ENCODE measurements around the gene RYR3.

RYR3 gene

GRCh38 chr15:33467816-33468163 is 157.0 kb downstream of the RYR3 start:
- no peak overlapping the region for H3K4me3 ChIP-seq (ENCODE audit: low read length)
- DNase-seq (ENCODE audit: low read depth): no peak
- TF ChIP-seq CTCF (conservative IDR thresholded peaks at IDR 0.05; ENCODE audit: low read depth, low read length): no peak

- H3K4me3 ChIP-seq (ENCODE audit: low read length): no peak overlapping the region
These were observed 158.0 kb downstream of the RYR3 start for GRCh38 chr15:33468740-33469139.

GRCh38 chr15:33473005-33473404 is 162.2 kb downstream of the RYR3 start:
- H3K4me3 ChIP-seq (ENCODE audit: low read length): no peak overlapping the region
- TF ChIP-seq CTCF (conservative IDR thresholded peaks at IDR 0.05; ENCODE audit: low read depth, low read length): no peak
- DNase-seq (ENCODE audit: low read depth): no peak

More at GRCh38 chr15:33468740-33469139, 158.0 kb downstream of the RYR3 start:
- no peak for DNase-seq (ENCODE audit: low read depth)
- TF ChIP-seq CTCF (conservative IDR thresholded peaks at IDR 0.05; ENCODE audit: low read depth, low read length): no peak

- DNase-seq (ENCODE audit: low read depth): no peak
- H3K4me3 ChIP-seq (ENCODE audit: low read length): no peak overlapping the region
- no peak for TF ChIP-seq CTCF (conservative IDR thresholded peaks at IDR 0.05; ENCODE audit: low read depth, low read length)
These were observed 162.9 kb downstream of the RYR3 start for GRCh38 chr15:33473714-33474113.

- DNase-seq (ENCODE audit: low read depth): no peak
- TF ChIP-seq CTCF (conservative IDR thresholded peaks at IDR 0.05; ENCODE audit: low read depth, low read length): no peak
- H3K4me3 ChIP-seq (ENCODE audit: low read length): no peak overlapping the region
These were observed 165.3 kb downstream of the RYR3 start for GRCh38 chr15:33476076-33476475.

GRCh38 chr15:33476908-33477307 is 166.1 kb downstream of the RYR3 start:
- DNase-seq (ENCODE audit: low read depth): no peak
- TF ChIP-seq CTCF (conservative IDR thresholded peaks at IDR 0.05; ENCODE audit: low read depth, low read length): no peak
- no peak overlapping the region for H3K4me3 ChIP-seq (ENCODE audit: low read length)

GRCh38 chr15:33489335-33489734 is 178.6 kb downstream of the RYR3 start:
- TF ChIP-seq CTCF (conservative IDR thresholded peaks at IDR 0.05; ENCODE audit: low read depth, low read length): no peak
- DNase-seq (ENCODE audit: low read depth): no peak
- H3K4me3 ChIP-seq (ENCODE audit: low read length): no peak overlapping the region
